IPS-20b (cell line): Measurements from ENCODE around the gene HMG20B.
"Not testable (repeated sequence)": the region's sequence is repeated elsewhere in the genome, so short reads cannot be mapped to it uniquely, and the experiment has no call there.

Experiments used
- H3K27ac ChIP-seq: one replicate; pipeline ENCODE4 v1.5.1; 2013; ENCODE audit warnings: low read length
- H3K27me3 ChIP-seq: 2 replicates; pipeline ENCODE4 v1.6.1; 2013; ENCODE audit warnings: mild to moderate bottlenecking, low read length, inconsistent platforms; ENCODE audit not compliant: insufficient read depth
- H3K36me3 ChIP-seq: 2 replicates; pipeline ENCODE4 v1.6.1; 2013; ENCODE audit warnings: low read depth, mild to moderate bottlenecking, inconsistent platforms, low read length, moderate library complexity; ENCODE audit not compliant: insufficient read depth
- H3K4me1 ChIP-seq: 2 replicates; pipeline ENCODE4 v1.6.1; 2013; ENCODE audit warnings: mild to moderate bottlenecking, control low read depth, inconsistent platforms, low read length, moderate library complexity; ENCODE audit not compliant: insufficient read depth
- H3K4me3 ChIP-seq: 2 replicates; pipeline ENCODE4 v1.5.1; 2013; ENCODE audit warnings: mild to moderate bottlenecking, low read length, inconsistent platforms
- H3K9ac ChIP-seq: 2 replicates; pipeline ENCODE4 v1.6.1; 2013; ENCODE audit warnings: low read depth, mild to moderate bottlenecking, inconsistent platforms, low read length, moderate library complexity
- H3K9me3 ChIP-seq: 2 replicates; pipeline ENCODE4 v1.6.1; 2013; ENCODE audit warnings: mild to moderate bottlenecking, low read depth, low read length, inconsistent platforms; ENCODE audit not compliant: insufficient read depth

The HMG20B gene

GRCh38 chr19:3572855-3573161, at the start of gene HMG20B:
TSS of gene HMG20B (plus strand) at chr19:3572944. CDS start at chr19:3573310, 366 bp downstream.
- H3K27ac ChIP-seq: no peak within 1 kb of the TSS
- no peaks in the 10 kb centered on the region for H3K9me3 ChIP-seq
- no peaks in the 10 kb centered on the region for H3K36me3 ChIP-seq
- peak within 1 kb of the TSS; percentile 84 for H3K4me3 ChIP-seq
- peak within 1 kb of the TSS; percentile 73; the same call in 1 of the 2 replicates for H3K9ac ChIP-seq
- peaks cover 9% of the 10 kb centered on the region; the same call in 1 of the 2 replicates for H3K4me1 ChIP-seq
- no peaks in the 10 kb centered on the region for H3K27me3 ChIP-seq

- no peak overlapping the region for H3K9ac ChIP-seq
- peaks cover 14% of the 10 kb centered on the region; the same call in 1 of the 2 replicates for H3K36me3 ChIP-seq
Observed at GRCh38 chr19:3523361-3524077, 49.2 kb upstream of the HMG20B start.

DNA sequence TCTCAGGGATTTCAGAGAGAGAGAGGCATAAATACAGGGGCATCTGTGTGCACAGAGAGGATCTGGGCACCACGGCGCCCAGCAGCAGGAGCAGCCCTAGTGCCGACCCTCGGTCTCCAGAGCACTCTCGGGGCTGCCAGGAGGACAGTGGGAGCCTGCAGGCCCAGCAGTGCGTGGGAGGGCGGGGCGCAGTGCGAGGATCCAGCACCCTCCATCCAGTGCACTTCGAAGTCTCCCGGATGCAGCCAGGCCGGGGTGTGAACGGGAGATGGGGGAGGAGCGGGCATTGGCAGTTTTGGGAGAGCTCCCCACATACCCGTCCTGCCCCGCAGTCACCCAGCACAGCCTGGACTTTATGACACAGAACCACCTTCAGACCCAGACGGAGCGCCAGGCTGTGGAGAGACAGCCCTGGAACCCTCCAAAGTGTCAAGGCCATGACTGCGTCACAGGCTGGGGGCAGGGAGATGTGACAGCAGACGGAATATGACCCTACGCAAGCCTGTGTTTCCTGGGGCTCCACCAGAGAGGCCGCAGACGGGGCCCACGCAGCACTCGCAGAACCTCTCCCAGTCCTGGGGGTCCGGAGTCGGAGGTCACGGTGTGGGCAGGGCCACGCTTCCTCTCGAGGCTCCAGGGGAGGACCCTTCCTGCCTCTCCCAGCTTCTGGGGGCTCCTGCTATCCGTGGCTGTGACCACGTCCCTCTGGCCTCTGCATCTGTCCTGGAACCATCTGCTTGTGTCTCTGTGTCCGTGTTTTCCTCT, 48.5 kb upstream of the HMG20B start:
- Histone ChIP-seq H3K4me1 (no peaks in the 10 kb centered on the region), H3K4me3 (no peak overlapping the region), H3K9me3 (no peaks in the 10 kb centered on the region), H3K27ac (no peak overlapping the region), H3K36me3 (peaks cover 14% of the 10 kb centered on the region; the same call in 1 of the 2 replicates), H3K27me3 (no peaks in the 10 kb centered on the region), H3K9ac (no peak overlapping the region)

More at GRCh38 chr19:3523361-3524077, 49.2 kb upstream of the HMG20B start:
- no peak overlapping the region for H3K4me3 ChIP-seq
- H3K27me3 ChIP-seq: no peaks in the 10 kb centered on the region
- no peaks in the 10 kb centered on the region for H3K9me3 ChIP-seq
- no peak overlapping the region for H3K27ac ChIP-seq
- H3K4me1 ChIP-seq: peaks cover 6% of the 10 kb centered on the region

- no peaks in the 10 kb centered on the region for H3K9me3 ChIP-seq
- no peak overlapping the region for H3K4me3 ChIP-seq
- H3K36me3 ChIP-seq: peaks cover 14% of the 10 kb centered on the region; the same call in 1 of the 2 replicates
- H3K9ac ChIP-seq: no peak overlapping the region
- H3K27me3 ChIP-seq: no peaks in the 10 kb centered on the region
- no peaks in the 10 kb centered on the region for H3K4me1 ChIP-seq
- H3K27ac ChIP-seq: no peak overlapping the region
Observed at GRCh38 chr19:3524904-3525451, 47.8 kb upstream of the HMG20B start.

GRCh38 chr19:3526507-3527237, 46.1 kb upstream of the HMG20B start:
- no peaks in the 10 kb centered on the region for H3K4me1 ChIP-seq
- no peak overlapping the region for H3K9ac ChIP-seq
- no peak overlapping the region for H3K27ac ChIP-seq
- no peak overlapping the region for H3K4me3 ChIP-seq
- H3K27me3 ChIP-seq: no peaks in the 10 kb centered on the region
- peaks cover 23% of the 10 kb centered on the region for H3K36me3 ChIP-seq
- H3K9me3 ChIP-seq: no peaks in the 10 kb centered on the region

GRCh38 chr19:3527238-3527910, 45.4 kb upstream of the HMG20B start:
- H3K27me3 ChIP-seq: no peaks in the 10 kb centered on the region
- H3K4me1 ChIP-seq: no peaks in the 10 kb centered on the region
- H3K4me3 ChIP-seq: no peak overlapping the region
- peaks cover 28% of the 10 kb centered on the region for H3K36me3 ChIP-seq
- no peaks in the 10 kb centered on the region for H3K9me3 ChIP-seq
- H3K27ac ChIP-seq: no peak overlapping the region
- H3K9ac ChIP-seq: no peak overlapping the region

- no peak overlapping the region for H3K27ac ChIP-seq
- H3K9ac ChIP-seq: no peak overlapping the region
- H3K36me3 ChIP-seq: peaks cover 34% of the 10 kb centered on the region
Observed at GRCh38 chr19:3528080-3528479, 44.7 kb upstream of the HMG20B start.

DNA sequence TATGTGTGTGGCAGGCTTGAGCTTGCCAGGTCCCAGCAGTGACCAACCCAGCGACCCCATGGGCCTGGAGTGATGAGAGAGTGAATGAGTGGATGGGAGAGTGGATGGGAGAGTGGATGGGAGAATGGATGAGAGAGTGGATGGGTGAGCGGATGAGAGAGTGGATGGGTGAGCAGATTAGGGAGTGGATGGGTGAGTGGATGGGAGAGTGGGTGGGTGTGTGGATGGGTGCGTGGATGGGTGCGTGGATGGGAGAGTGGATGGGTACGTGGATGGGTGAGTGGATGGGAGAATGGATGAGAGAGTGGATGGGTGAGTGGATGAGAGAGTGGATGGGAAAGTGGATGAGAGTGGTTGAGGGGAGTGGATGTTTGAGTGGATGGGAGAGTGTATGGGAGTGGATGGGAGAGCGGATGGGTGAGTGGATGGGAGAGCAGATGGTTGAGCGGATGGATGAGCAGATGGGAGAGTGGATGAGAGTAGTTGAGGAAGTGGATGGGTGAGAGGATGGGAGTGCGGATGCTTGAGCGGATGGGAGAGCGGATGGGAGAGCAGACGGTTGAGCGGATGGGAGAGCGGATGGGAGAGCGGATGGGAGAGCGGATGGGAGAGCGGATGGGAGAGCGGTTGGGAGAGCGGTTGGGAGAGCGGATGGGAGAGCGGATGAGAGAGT, 44.1 kb upstream of the HMG20B start:
- Histone ChIP-seq H3K27me3 (no peaks in the 10 kb centered on the region), H3K4me1 (no peaks in the 10 kb centered on the region), H3K9ac (no peak overlapping the region), H3K36me3 (peaks cover 40% of the 10 kb centered on the region), H3K27ac (no peak overlapping the region), H3K4me3 (no peak overlapping the region), H3K9me3 (no peaks in the 10 kb centered on the region)

More at GRCh38 chr19:3528080-3528479, 44.7 kb upstream of the HMG20B start:
- no peaks in the 10 kb centered on the region for H3K9me3 ChIP-seq
- H3K4me1 ChIP-seq: no peaks in the 10 kb centered on the region
- no peaks in the 10 kb centered on the region for H3K27me3 ChIP-seq
- H3K4me3 ChIP-seq: no peak overlapping the region

DNA sequence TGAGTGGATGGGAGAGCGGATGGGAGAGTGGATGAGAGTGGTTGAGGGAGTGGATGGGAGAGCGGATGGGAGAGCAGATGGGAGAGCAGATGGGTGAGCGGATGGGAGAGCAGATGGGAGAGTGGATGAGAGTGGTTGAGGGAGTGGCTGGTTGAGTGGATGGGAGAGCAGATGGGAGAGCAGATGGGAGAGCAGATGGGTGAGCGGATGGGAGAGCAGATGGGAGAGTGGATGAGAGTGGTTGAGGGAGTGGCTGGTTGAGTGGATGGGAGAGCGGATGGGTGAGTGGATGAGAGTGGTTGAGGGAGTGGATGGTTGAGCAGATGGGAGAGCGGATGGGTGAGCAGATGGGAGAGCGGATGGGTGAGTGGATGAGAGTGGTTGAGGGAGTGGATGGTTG, 43.4 kb upstream of the HMG20B start:
- not testable (repeated sequence) for H3K4me1 ChIP-seq, H3K4me3 ChIP-seq, H3K27ac ChIP-seq, H3K9me3 ChIP-seq, H3K27me3 ChIP-seq, H3K9ac ChIP-seq
- peaks cover 40% of the 10 kb centered on the region for H3K36me3 ChIP-seq

DNA sequence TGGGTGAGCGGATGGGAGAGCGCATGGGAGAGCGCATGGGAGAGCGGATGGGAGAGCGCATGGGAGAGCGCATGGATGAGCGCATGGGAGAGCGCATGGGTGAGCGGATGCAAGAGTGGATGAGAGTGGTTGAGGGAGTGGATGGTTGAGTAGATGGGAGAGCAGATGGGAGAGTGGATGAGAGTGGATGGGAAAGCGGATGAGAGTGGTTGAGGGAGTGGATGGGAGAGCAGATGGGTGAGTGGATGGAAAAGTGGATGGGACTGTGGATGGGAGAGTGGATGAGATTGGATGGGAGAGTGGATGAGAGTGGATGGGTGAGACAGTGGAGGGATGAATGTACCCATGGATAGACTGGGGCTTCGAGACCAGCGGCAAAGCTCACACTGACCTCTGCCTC, 42.4 kb upstream of the HMG20B start:
- no peak overlapping the region for H3K9ac ChIP-seq
- no peaks in the 10 kb centered on the region for H3K27me3 ChIP-seq
- no peak overlapping the region for H3K27ac ChIP-seq
- no peaks in the 10 kb centered on the region for H3K9me3 ChIP-seq
- no peaks in the 10 kb centered on the region for H3K4me1 ChIP-seq
- H3K36me3 ChIP-seq: peaks cover 46% of the 10 kb centered on the region
- H3K4me3 ChIP-seq: no peak overlapping the region

GRCh38 chr19:3531716-3532115, 41.0 kb upstream of the HMG20B start:
- H3K4me3 ChIP-seq: no peak overlapping the region
- H3K9ac ChIP-seq: no peak overlapping the region
- H3K9me3 ChIP-seq: no peaks in the 10 kb centered on the region
- H3K27me3 ChIP-seq: no peaks in the 10 kb centered on the region
- H3K27ac ChIP-seq: no peak overlapping the region
- H3K4me1 ChIP-seq: no peaks in the 10 kb centered on the region
- peaks cover 49% of the 10 kb centered on the region for H3K36me3 ChIP-seq
